GM23338 (cell line): ENCODE measurements around the gene SUSD4. TPM values are rescaled to one million over a fixed set of nuclear protein-coding genes. Genes with fewer than 3 reads are reported as not detected.

ENCODE experiments used
- ATAC-seq: fragments of 200-7000 bp; cut with Tn5 transposase; 3 replicates; pipeline ENCODE4 v1.9.1; 2020
- DNase-seq: peaks from one replicate; pipeline ENCODE4 v3.0.0-alpha.2; 2015; ENCODE audit warnings: low spot score
- H2AFZ ChIP-seq: fragments of 200-600 bp; sonication (generic); 2 replicates; pipeline ENCODE4 v1.8.0; 2016; ENCODE audit warnings: antibody characterized with exemption, mild to moderate bottlenecking, moderate library complexity
- H3F3A ChIP-seq: fragments of 200-600 bp; sonication (generic); replicated peaks from 2 replicates; pipeline ENCODE4 v1.8.0; 2017; ENCODE audit warnings: antibody characterized with exemption, mixed run types, low read depth
- H3K27ac ChIP-seq: fragments of 200-600 bp; sonication (generic); 2 replicates; pipeline ENCODE4 v1.6.1; 2016; ENCODE audit warnings: low read depth
- H3K27me3 ChIP-seq: fragments of 200-600 bp; sonication (generic); 2 replicates; pipeline ENCODE4 v1.8.0; 2016; ENCODE audit warnings: mild to moderate bottlenecking, mixed run types, moderate library complexity; ENCODE audit not compliant: insufficient read depth
- H3K36me3 ChIP-seq: fragments of 200-600 bp; sonication (generic); 2 replicates; pipeline ENCODE4 v1.8.0; 2016; ENCODE audit warnings: mild to moderate bottlenecking; ENCODE audit not compliant: insufficient read depth
- H3K4me1 ChIP-seq: fragments of 200-600 bp; sonication (generic); 2 replicates; pipeline ENCODE4 v1.8.0; 2016; ENCODE audit warnings: mild to moderate bottlenecking, moderate library complexity; ENCODE audit not compliant: insufficient read depth
- H3K4me2 ChIP-seq: fragments of 200-600 bp; sonication (generic); 2 replicates; pipeline ENCODE4 v1.7.1; 2017; ENCODE audit warnings: mixed run types
- H3K4me3 ChIP-seq: fragments of 200-600 bp; sonication (generic); 2 replicates; pipeline ENCODE4 v1.6.1; 2016; ENCODE audit warnings: mixed run types
- H3K79me2 ChIP-seq: fragments of 200-600 bp; sonication (generic); replicated peaks from 2 replicates; pipeline ENCODE4 v1.8.0; 2017; ENCODE audit warnings: mild to moderate bottlenecking; ENCODE audit not compliant: insufficient read depth
- H3K9me2 ChIP-seq: fragments of 200-600 bp; sonication (generic); 2 replicates; pipeline ENCODE4 v1.8.0; 2017; ENCODE audit not compliant: insufficient read depth
- H4K20me1 ChIP-seq: fragments of 200-600 bp; sonication (generic); replicated peaks from 2 replicates; pipeline ENCODE4 v1.8.0; 2017; ENCODE audit warnings: mild to moderate bottlenecking; ENCODE audit not compliant: insufficient read depth
- H3K27ac Mint-ChIP-seq: 2 replicates; pipeline ENCODE4 v1.8.0; 2020; ENCODE audit warnings: inconsistent platforms, mild to moderate bottlenecking, moderate library complexity, mixed read lengths
- H3K27me3 Mint-ChIP-seq: 3 replicates; pipeline ENCODE4 v1.8.0; 2022; ENCODE audit warnings: low read depth, mild to moderate bottlenecking, moderate library complexity, mixed read lengths, inconsistent platforms; ENCODE audit not compliant: insufficient read depth, poor library complexity
- H3K36me3 Mint-ChIP-seq: 3 replicates; pipeline ENCODE4 v1.8.0; 2021; ENCODE audit warnings: low read depth, mild to moderate bottlenecking, inconsistent platforms, moderate library complexity, mixed read lengths
- H3K4me1 Mint-ChIP-seq: 3 replicates; pipeline ENCODE4 v1.8.0; 2020; ENCODE audit warnings: mild to moderate bottlenecking, inconsistent platforms, mixed read lengths
- H3K4me3 Mint-ChIP-seq: 3 replicates; pipeline ENCODE4 v1.8.0; 2021; ENCODE audit warnings: moderate library complexity, mild to moderate bottlenecking, inconsistent platforms, mixed read lengths
- H3K9me3 Mint-ChIP-seq: 3 replicates; pipeline ENCODE4 v1.8.0; 2020; ENCODE audit warnings: moderate library complexity, mild to moderate bottlenecking, inconsistent platforms, mixed read lengths
- CREB1 ChIP-seq: fragments of 250-450 bp; sonication (Bioruptor Pico); IDR thresholded peaks from 2 replicates; pipeline ENCODE4 v1.5.0; 2020; ENCODE audit warnings: low read depth, mild to moderate bottlenecking, moderate library complexity
- EZH2 ChIP-seq: fragments of 200-600 bp; sonication (generic); IDR thresholded peaks from one replicate; pipeline ENCODE4 v1.8.0; 2017; ENCODE audit warnings: antibody characterized with exemption, mild to moderate bottlenecking, low read depth; ENCODE audit not compliant: unreplicated experiment
- EZH2phosphoT487 ChIP-seq: fragments of 200-600 bp; sonication (generic); IDR thresholded peaks from one replicate; pipeline ENCODE4 v1.8.1; 2018; ENCODE audit warnings: antibody characterized with exemption; ENCODE audit not compliant: unreplicated experiment
- ZNF462 ChIP-seq: fragments of 250-450 bp; sonication (Bioruptor Pico); IDR thresholded peaks from 2 replicates; pipeline ENCODE4 v1.5.0; 2020; ENCODE audit warnings: mild to moderate bottlenecking, moderate library complexity
- polyA plus RNA-seq: library from polyadenylated mRNA; unstranded; fragments of >200 nt; fragmentation: Nextera tagmentation; extraction: Ambion mirVana; gene quantifications from 2 replicates; pipeline ENCODE4 v1.2.1, GENCODE V29; 2016
- total RNA-seq: library from RNA; depleted of rRNA; stranded (reverse); fragments of >200 nt; shearing (Covaris generic); gene quantifications from 2 replicates; pipeline ENCODE4 v1.2.3, GENCODE V29; 2014
- TF ChIP-seq, protein P1 (sequence below): IDR thresholded peaks from 2 replicates; pipeline ENCODE4 v1.6.1; 2016; ENCODE audit warnings: antibody characterized with exemption
- TF ChIP-seq, protein P2 (sequence below), 2 experiments: fragments of 200-600 bp in 1 of 2; sonication (generic) in 1 of 2; conservative IDR thresholded peaks; 2 replicates each; pipeline versions ENCODE4 v1.5.1 to v1.6.1; 2016 to 2017; ENCODE audit warnings: antibody characterized with exemption in 2 of 2, low read depth in 2 of 2, mild to moderate bottlenecking in 2 of 2, moderate library complexity in 1 of 2

SUSD4 gene
- total and polyA plus RNA-seq, 2 experiments from 2014 or later: 2.3 to 3.6 TPM

DNA sequence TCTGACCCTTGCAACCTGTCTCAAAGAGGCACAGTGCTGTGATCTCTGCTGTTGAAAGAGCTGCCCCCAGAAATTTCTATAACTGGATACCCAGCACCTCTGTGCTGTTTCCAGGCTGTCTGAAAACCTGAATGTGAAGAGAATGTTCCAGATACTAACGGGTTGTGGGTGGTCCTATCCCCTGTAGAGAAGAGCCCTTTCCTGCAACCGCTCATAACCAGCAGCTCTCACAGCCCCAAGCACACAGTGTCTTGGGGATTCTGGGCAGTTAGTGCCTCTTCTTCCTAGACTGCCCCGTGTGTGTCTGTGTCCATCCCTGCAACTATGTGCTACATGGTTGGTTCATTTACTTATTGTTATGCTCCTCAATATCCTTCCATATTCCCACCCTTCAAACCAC, 104.5 kb downstream of the SUSD4 start (continued):
- TF ChIP-seq ZNF462 (CRISPR knock-in tag): no peak
- TF ChIP-seq EZH2: no peak
- TF ChIP-seq CREB1 (CRISPR knock-in tag): no peak
- TF ChIP-seq, protein P1, sequence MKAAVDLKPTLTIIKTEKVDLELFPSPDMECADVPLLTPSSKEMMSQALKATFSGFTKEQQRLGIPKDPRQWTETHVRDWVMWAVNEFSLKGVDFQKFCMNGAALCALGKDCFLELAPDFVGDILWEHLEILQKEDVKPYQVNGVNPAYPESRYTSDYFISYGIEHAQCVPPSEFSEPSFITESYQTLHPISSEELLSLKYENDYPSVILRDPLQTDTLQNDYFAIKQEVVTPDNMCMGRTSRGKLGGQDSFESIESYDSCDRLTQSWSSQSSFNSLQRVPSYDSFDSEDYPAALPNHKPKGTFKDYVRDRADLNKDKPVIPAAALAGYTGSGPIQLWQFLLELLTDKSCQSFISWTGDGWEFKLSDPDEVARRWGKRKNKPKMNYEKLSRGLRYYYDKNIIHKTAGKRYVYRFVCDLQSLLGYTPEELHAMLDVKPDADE: no peak
- TF ChIP-seq, protein P2, sequence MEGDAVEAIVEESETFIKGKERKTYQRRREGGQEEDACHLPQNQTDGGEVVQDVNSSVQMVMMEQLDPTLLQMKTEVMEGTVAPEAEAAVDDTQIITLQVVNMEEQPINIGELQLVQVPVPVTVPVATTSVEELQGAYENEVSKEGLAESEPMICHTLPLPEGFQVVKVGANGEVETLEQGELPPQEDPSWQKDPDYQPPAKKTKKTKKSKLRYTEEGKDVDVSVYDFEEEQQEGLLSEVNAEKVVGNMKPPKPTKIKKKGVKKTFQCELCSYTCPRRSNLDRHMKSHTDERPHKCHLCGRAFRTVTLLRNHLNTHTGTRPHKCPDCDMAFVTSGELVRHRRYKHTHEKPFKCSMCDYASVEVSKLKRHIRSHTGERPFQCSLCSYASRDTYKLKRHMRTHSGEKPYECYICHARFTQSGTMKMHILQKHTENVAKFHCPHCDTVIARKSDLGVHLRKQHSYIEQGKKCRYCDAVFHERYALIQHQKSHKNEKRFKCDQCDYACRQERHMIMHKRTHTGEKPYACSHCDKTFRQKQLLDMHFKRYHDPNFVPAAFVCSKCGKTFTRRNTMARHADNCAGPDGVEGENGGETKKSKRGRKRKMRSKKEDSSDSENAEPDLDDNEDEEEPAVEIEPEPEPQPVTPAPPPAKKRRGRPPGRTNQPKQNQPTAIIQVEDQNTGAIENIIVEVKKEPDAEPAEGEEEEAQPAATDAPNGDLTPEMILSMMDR (conservative IDR thresholded peaks at IDR 0.05; ENCODE audit: low read depth in 2 of 2): no peak

DNA sequence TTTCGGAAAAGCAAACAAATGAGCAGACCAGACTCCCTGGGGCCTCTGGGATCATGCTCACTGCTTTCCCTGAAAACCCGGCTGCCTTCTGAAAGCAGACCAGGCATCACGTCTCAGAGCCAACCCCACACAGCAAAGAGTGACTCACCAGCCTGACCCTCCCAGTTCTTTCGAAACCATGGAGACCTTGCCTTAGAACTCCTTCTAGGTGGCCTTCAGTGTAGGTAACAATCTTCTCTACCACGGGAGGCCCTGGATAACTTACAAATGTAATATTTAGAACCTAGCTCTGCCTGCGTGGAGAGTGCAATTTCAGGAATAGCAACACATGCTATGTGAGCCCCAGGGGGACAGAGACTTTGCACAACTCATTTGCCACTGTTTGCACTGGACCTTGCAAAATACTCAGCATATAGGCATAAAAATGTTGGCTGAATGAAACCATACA, 105.2 kb downstream of the SUSD4 start:
- H3K27me3 ChIP-seq: no peaks in the 10 kb centered on the region
- Mint-ChIP-seq H3K4me1 (peaks cover 9% of the 10 kb centered on the region; the same call in 2 of the 3 replicates), H3K36me3 (no peaks in the 10 kb centered on the region), H3K27me3 (peaks cover 1% of the 10 kb centered on the region), H3K9me3 (no peaks in the 10 kb centered on the region), H3K27ac (no peak overlapping the region), H3K4me3 (no peak overlapping the region)
- TF ChIP-seq EZH2phosphoT487: no peak
- H2AFZ ChIP-seq: no peak overlapping the region
- H3K27ac ChIP-seq: no peak overlapping the region
- no peaks in the 10 kb centered on the region for H3K36me3 ChIP-seq
- no peak for DNase-seq
- no peak overlapping the region for H3K4me3 ChIP-seq
- no peaks in the 10 kb centered on the region for H3F3A ChIP-seq
- H3K4me1 ChIP-seq: no peaks in the 10 kb centered on the region
- no peaks in the 10 kb centered on the region for H4K20me1 ChIP-seq
- no peaks in the 10 kb centered on the region for H3K9me2 ChIP-seq
- H3K79me2 ChIP-seq: no peaks in the 10 kb centered on the region
- no peak overlapping the region for H3K4me2 ChIP-seq
- ATAC-seq: peak; percentile 34; the same call in 2 of the 3 replicates
